ENCODE data around the gene SETBP1. TPM values are rescaled to one million over a fixed set of nuclear protein-coding genes. Genes with fewer than 3 reads are reported as not detected.

Gene SETBP1
- total and polyA plus RNA-seq, 2 of the 8 experiments (the other 6 are each of a cell fraction or from before 2014, with no cell fraction given), result 2.0 to 6.5 TPM

- Histone ChIP-seq H4K5ac (ENCODE audit: insufficient read length, low read depth, low read length) (no peak overlapping the region), H3K36me3 (ENCODE audit: control insufficient read depth in 2 of 4, insufficient read depth in 4 of 4, low read length in 3 of 4) (no peaks in the 10 kb centered on the region; a peak in 1 of 8 replicates), H4K8ac (ENCODE audit: extremely low read depth, insufficient read depth, low read length) (no peak overlapping the region), H2BK12ac (ENCODE audit: low read depth, low read length) (no peak overlapping the region), H3K79me1 (ENCODE audit: low read depth, low read length) (no peaks in the 10 kb centered on the region), H3K4me2 (ENCODE audit: insufficient read depth in 1 of 2, low read depth in 2 of 2, low read length in 2 of 2) (no peak overlapping the region), H2BK5ac (ENCODE audit: low read depth, low read length) (no peak overlapping the region), H3K23ac (ENCODE audit: insufficient read length) (no peak overlapping the region), H3K18ac (ENCODE audit: extremely low read depth, low read length) (no peak overlapping the region), H3K23me2 (ENCODE audit: low read depth, low read length) (no peaks in the 10 kb centered on the region), H2BK20ac (ENCODE audit: low read length) (no peak overlapping the region), H4K91ac (replicated peaks; ENCODE audit: insufficient read length, low read length) (no peak overlapping the region), H2BK15ac (ENCODE audit: low read length) (no peak overlapping the region), H3K14ac (ENCODE audit: insufficient read length) (no peak overlapping the region), H3K9ac (replicated peaks in 1 of 4; ENCODE audit: extremely low read depth in 1 of 4, low read depth in 3 of 4, low read length in 3 of 4) (no peak overlapping the region), H2BK120ac (replicated peaks; ENCODE audit: low read depth, low read length) (no peak overlapping the region), H3K4me3 (ENCODE audit: extremely low read depth in 1 of 4, insufficient read depth in 2 of 4, low read depth in 3 of 4, low read length in 4 of 4) (no peak overlapping the region), H4K20me1 (replicated peaks in 1 of 2; ENCODE audit: control insufficient read depth in 1 of 2, insufficient read depth in 2 of 2, low read length in 2 of 2) (no peaks in the 10 kb centered on the region), H3K4me1 (replicated peaks in 1 of 4; ENCODE audit: control insufficient read depth in 3 of 4, insufficient read depth in 4 of 4, low read length in 3 of 4) (no peaks in the 10 kb centered on the region; a peak in 1 of 7 replicates), H2AK5ac (ENCODE audit: low read depth, low read length) (no peak overlapping the region), H3K56ac (replicated peaks; ENCODE audit: insufficient read length, low read depth, low read length) (no peak overlapping the region), H3K79me2 (ENCODE audit: control insufficient read depth in 1 of 2, insufficient read depth in 2 of 2, low read length in 2 of 2) (no peaks in the 10 kb centered on the region), H3K27me3 (replicated peaks in 1 of 4; ENCODE audit: control insufficient read depth in 3 of 4, extremely low read depth in 1 of 4, insufficient read depth in 3 of 4, low read length in 3 of 4) (no peaks in the 10 kb centered on the region), H3K9me3 (ENCODE audit: insufficient read depth in 2 of 2, low read depth in 1 of 2, low read length in 1 of 2) (no peaks in the 10 kb centered on the region; a peak in 1 of 4 replicates), H3K27ac (ENCODE audit: low read depth, low read length) (no peak overlapping the region), H3K4ac (replicated peaks; ENCODE audit: insufficient read length, low read depth, low read length) (no peak overlapping the region), H2AFZ (ENCODE audit: low read length) (no peak overlapping the region)
- FAIRE-seq, result no peak
- DNase-seq (ENCODE audit: low read depth in 1 of 2, low spot score in 2 of 2), result no peak
- CTCF ChIA-PET (ENCODE audit: partially characterized antibody), result interaction anchor here (1.5 kb wide), 1 partner anchor 11 kb away, joined by 3 read pairs; no protein-coding TSS in a partner anchor
- POLR2A ChIA-PET (ENCODE audit: partially characterized antibody), result no interaction called here
- 94% methylated on average over 2 of the region's 2 CpGs; no CpG with 5 or more reads in 1 of the 2 experiments for WGBS, 2 experiments (ENCODE audit: extremely low coverage in 1 of 2, insufficient coverage in 1 of 2, insufficient read length in 1 of 2, insufficient replicate concordance in 2 of 2, low coverage in 1 of 2, low lambda C conversion rate in 2 of 2, missing lambda C conversion rate in 1 of 2)
- TF ChIP-seq RNF2 (IDR thresholded peaks at IDR 0.05; ENCODE audit: borderline replicate concordance, low read depth, low read length, missing control alignments, poor library complexity, severe bottlenecking), result no peak
- no peak for TF ChIP-seq ATF2 (IDR thresholded peaks at IDR 0.05; ENCODE audit: low read length)
- TF ChIP-seq CBX8 (IDR thresholded peaks at IDR 0.05; ENCODE audit: borderline replicate concordance, low read depth, low read length), result no peak
- TF ChIP-seq SP4 (IDR thresholded peaks at IDR 0.05; ENCODE audit: low read length), result no peak
Measured at GRCh38 chr18:45068400-45069094, 387.9 kb downstream of the SETBP1 start.

Data from H1 (cell line).